AG08396 (cell line): ENCODE data around the gene CD34.
A peak's percentile ranks its signal among the peaks of the same experiment; 100 is the strongest.
"Not testable (repeated sequence)": the region's sequence is repeated elsewhere in the genome, so short reads cannot be mapped to it uniquely, and the experiment has no call there.

Experiments
- DNase-seq: peaks from one replicate; pipeline ENCODE4 v3.0.0; 2012; ENCODE audit warnings: low spot score, mixed read lengths

The CD34 gene

GRCh38 chr1:207897188-207897587 is 13.7 kb downstream of the CD34 start:
- no peak for DNase-seq

- no peak for DNase-seq
These were observed 14.4 kb downstream of the CD34 start for GRCh38 chr1:207896547-207896946.

- DNase-seq: no peak
These were observed 16.2 kb downstream of the CD34 start for GRCh38 chr1:207894704-207895103.

DNA sequence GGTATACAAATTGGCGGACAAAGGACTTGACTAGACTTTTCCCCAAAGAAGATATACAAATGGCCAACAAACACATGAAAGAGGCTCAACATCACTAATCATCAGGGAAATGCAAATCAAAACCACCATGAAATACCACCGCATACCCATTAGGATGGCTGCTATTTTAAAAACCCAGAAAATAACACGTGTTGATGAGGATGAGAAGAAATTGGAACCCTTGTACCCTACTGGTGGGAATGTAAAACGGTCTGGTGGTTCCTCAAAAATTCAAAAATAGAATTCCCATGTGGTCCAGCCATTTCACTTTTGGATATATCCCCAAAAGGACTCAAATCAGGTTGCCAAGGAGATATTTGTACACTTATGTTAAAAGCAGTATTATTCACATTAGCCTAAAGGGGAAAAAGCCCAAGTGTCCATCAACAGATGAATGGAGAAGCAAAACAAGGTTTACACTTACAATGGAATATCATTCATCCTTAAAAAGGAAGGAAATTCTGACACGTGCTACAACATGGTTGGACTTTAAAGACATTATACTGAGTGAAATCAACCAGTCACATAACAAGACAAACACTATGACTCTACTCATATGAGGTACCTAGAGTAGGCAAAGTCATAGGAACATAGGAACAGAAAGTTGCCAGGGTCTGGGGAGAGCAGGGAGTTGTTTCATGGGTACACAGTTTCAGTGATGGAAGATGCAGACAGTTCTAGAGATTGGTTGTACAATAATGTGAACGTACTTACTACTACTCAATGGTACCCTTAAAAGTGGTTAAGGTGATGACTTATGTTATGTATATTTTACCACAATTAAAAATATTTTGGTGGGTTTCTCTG is 17.0 kb downstream of the CD34 start:
- no peak for DNase-seq

- no peak for DNase-seq
These were observed 18.2 kb downstream of the CD34 start for GRCh38 chr1:207892764-207893163.

DNA sequence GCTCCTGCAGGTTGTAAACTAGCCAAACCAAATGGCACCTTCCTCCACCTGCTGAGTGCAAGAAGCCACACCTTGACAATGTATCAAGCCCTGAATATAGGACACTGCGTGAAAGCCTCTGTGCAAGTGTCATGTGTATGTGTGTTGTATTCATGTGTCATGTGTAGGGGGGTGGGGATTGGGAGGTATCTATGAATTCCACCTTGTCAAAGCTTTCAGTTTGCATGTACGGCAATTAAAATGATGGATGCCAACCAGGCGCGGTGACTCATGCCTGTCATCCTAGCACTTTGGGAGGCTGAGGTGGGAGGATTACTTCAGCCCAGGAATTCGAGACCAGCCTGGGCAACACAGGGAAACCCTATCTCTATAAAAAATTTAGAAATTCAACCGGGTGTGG is 19.8 kb downstream of the CD34 start:
- DNase-seq: no peak

- peak; percentile 71 for DNase-seq
These were observed 20.7 kb downstream of the CD34 start for GRCh38 chr1:207890136-207890738.

GRCh38 chr1:207888652-207889051 is 22.3 kb downstream of the CD34 start:
- peak; percentile 62 for DNase-seq

DNA sequence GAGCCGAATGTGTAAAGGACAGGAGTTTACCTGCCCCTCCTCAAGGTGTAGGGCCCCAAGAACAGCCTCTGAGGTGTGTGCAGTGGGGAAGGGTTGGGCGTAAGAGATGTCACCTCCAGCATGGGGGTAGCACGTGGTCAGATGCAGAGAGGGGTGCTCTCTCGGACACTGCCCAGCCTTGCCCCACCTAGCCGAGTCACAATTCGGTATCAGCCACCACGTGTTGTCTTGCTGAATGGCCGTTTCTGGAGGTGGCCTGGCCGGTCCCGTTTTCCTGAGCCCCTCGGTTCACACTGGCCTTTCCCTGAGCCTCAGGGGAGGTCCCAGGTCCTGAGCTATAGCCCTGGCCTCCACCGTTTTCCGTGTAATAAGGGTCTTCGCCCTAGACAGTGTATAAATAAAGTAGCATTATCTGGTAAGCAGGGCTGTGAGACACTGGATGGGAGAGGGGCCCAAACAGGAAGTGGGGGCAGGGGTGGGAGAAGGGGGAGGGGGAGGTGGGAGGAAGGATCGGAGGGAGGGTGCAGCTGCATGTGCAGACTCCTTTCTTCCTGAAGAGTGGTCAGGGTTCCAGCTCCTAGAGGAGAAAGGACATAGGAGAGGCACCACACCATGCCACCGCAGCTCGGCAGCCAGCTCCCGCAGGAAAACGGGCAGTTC is 23.3 kb downstream of the CD34 start:
- no peak for DNase-seq

- no peak for DNase-seq
These were observed 24.7 kb downstream of the CD34 start for GRCh38 chr1:207886227-207886626.

- peak; percentile 85 for DNase-seq
These were observed 25.5 kb downstream of the CD34 start for GRCh38 chr1:207885129-207886032.

DNA sequence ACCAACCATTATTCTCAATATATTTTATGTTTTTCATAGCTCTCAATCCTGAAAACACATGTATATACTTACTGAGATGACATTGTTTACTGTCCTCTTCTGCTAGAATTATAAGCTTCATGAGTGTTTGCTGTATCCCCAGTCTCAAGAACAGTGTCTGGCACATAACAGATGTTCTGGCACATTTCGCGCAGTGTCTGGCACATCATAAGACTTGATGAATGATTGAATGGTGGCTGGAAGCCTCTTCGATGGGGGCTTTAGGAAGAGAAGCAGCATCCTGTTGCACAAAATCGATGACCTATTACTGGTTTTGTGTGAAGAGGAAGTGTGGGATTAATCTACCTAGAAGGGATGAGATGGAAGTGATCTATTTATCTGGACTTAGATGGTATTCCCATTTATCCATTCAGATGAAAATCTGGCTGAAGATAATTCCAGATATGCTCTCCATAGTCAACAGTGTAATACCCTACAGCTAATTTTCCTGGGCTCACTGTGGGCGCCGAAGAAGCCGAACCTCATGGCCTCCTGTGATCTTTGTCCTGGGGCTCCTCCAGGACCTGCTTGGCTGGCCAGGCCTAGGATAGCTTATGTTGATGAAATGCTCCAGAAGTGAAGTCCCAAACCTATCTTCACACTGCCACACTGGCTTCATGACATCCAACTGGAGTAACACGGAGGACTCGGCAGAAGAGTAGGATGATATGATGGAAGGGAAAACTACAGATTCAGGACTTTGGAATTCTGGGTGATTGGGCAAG is 26.5 kb downstream of the CD34 start:
- no peak for DNase-seq

DNA sequence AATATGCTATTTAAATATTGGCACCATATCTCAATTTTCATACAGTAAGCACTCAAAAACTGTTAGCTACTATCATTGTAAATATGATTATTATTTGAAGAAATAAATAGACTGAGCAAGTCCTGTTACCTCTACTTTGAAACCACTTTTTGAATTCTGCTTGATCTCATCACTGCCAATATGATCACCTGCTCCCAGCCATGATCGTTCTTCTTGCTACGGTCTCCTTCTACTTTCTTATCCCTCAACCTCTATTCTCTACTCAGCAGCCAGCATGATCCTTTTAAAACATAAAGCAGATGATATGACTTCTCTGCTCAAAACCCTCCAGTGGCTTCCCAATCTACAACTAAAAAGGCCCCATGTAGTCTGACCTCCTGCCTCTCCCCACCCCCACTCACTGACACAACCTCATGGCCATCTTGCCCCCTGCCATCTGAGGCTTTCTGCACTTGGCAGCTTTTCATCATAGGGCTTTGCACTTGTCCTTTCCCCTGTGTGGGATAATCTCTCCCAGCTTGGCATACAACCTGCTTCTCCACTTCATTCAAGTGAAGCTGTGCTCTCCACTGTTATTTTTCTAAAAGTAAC is 27.2 kb downstream of the CD34 start:
- DNase-seq: no peak

- no peak for DNase-seq
These were observed 27.7 kb downstream of the CD34 start for GRCh38 chr1:207883104-207883651.

- DNase-seq: no peak
These were observed 28.2 kb downstream of the CD34 start for GRCh38 chr1:207882692-207883091.

GRCh38 chr1:207878939-207879338 is 32.0 kb downstream of the CD34 start:
- no peak for DNase-seq

DNA sequence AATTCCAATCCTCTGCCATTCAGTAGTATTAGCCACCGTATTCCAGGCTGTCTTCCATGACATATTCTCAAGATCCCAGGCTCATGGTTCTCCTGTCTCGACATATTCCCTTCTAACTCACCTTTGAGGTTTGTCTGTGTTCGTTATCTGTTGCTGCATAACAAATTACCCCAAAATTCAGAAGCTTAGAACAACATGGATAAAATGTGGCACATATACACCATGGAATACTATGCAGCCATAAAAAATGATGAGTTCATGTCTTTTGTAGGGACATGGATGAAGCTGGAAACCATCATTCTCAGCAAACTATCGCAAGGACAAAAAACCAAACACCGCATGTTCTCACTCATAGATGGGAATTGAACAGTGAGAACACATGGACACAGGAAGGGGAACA is 33.0 kb downstream of the CD34 start:
- not testable (repeated sequence) for DNase-seq

DNA sequence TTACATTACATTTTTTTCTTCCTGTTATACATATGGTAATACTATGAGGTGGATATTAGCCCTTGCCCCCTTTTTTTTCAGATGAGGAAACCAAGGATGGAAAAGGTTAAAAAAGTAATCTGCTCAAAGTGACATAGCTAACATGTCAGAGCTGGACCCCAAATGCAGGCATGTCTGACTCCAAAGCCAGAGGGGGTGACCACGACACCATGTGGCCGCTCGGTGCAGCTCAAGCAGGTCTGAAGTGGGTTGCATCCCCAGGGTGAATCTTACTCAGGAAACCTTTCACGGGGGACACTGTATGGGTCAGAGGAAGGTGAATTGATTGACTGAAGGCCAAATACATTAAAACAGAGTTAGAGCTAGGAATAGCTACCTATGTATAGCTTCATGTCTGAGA is 34.8 kb downstream of the CD34 start:
- DNase-seq: no peak

DNA sequence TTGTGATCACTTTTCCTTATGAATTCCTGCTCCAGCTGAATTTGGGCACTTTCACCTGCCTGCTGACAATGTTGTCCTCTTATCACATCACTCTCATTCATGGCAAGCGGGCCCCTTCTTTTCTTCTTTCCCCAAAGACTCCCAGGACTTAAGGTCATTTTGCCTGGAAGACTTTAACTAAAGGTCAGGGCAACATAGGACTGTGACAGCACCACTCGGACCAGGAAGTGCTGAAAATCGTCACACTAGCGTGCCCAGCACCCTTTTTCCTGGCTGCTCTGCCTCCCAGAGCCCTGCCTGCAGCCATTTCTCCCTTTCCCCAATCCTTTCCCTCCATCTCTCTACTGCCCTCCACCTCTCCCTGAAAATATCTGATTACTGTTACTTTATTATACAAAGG is 35.4 kb downstream of the CD34 start:
- DNase-seq: no peak

GRCh38 chr1:207873055-207873890 is 37.7 kb downstream of the CD34 start:
- no peak for DNase-seq
